Measurements from ENCODE around the gene NT5M.

- TF ChIP-seq CTCF (IDR thresholded peaks at IDR 0.05; ENCODE audit: insufficient read depth, low read length, poor library complexity, severe bottlenecking) (no peak), EZH2phosphoT487 (conservative IDR thresholded peaks at IDR 0.05; ENCODE audit: low read length) (no peak)
These were observed 64.0 kb downstream of the NT5M start for GRCh38 chr17:17366941-17367875.
